DOHH2 (cell line): ENCODE results near the gene TDRKH.

ENCODE experiments used
- H3F3A ChIP-seq: fragments of 200-600 bp; sonication (generic), shearing (Covaris generic); 2 replicates; pipeline ENCODE4 v1.6.0; 2016; ENCODE audit warnings: antibody characterized with exemption, mild to moderate bottlenecking; ENCODE audit not compliant: control insufficient read depth, insufficient read depth
- H3K27ac ChIP-seq: fragments of 200-600 bp; sonication (generic); 2 replicates; pipeline ENCODE4 v1.5.1; 2014; ENCODE audit warnings: low read depth, mild to moderate bottlenecking, low read length, moderate library complexity
- H3K27me3 ChIP-seq: fragments of 200-600 bp; sonication (generic); 2 replicates; pipeline ENCODE4 v1.6.1; 2014; ENCODE audit warnings: mild to moderate bottlenecking, low read length, mixed read lengths; ENCODE audit not compliant: control insufficient read depth
- H3K36me3 ChIP-seq: fragments of 200-600 bp; sonication (generic); 2 replicates; pipeline ENCODE4 v1.6.1; 2014; ENCODE audit warnings: mild to moderate bottlenecking, low read length, moderate library complexity, mixed read lengths; ENCODE audit not compliant: control insufficient read depth
- H3K4me1 ChIP-seq: fragments of 200-600 bp; sonication (generic); 2 replicates; pipeline ENCODE4 v1.6.1; 2014; ENCODE audit warnings: mild to moderate bottlenecking, low read length, mixed read lengths; ENCODE audit not compliant: control insufficient read depth
- H3K4me2 ChIP-seq: fragments of 200-600 bp; sonication (generic); 2 replicates; pipeline ENCODE4 v1.6.0; 2014; ENCODE audit warnings: mild to moderate bottlenecking, low read length, moderate library complexity
- H3K4me3 ChIP-seq: fragments of 200-600 bp; sonication (generic); 2 replicates; pipeline ENCODE4 v1.5.1; 2014; ENCODE audit warnings: mild to moderate bottlenecking, low read length, mixed read lengths
- H3K79me2 ChIP-seq: fragments of 200-600 bp; sonication (generic); 2 replicates; pipeline ENCODE4 v1.6.1; 2014; ENCODE audit warnings: mild to moderate bottlenecking, low read length, mixed read lengths; ENCODE audit not compliant: control insufficient read depth
- H3K9me2 ChIP-seq: fragments of 200-600 bp; sonication (generic); replicated peaks from 2 replicates; pipeline ENCODE4 v1.6.1; 2014; ENCODE audit warnings: mild to moderate bottlenecking, low read length, mixed read lengths; ENCODE audit not compliant: control insufficient read depth
- H3K9me3 ChIP-seq: fragments of 200-600 bp; sonication (generic); 2 replicates; pipeline ENCODE4 v1.6.1; 2014; ENCODE audit warnings: antibody characterized with exemption, low read length, mixed read lengths; ENCODE audit not compliant: control insufficient read depth, insufficient read depth
- H4K20me1 ChIP-seq: fragments of 200-600 bp; sonication (generic); 2 replicates; pipeline ENCODE4 v1.6.0; 2014; ENCODE audit warnings: low read depth, mild to moderate bottlenecking, antibody characterized with exemption, low read length, moderate library complexity; ENCODE audit not compliant: control insufficient read depth, insufficient read depth
- CTCF ChIP-seq: fragments of 200-600 bp; sonication (generic); IDR thresholded peaks from one replicate; pipeline ENCODE4 v1.5.1; 2014; ENCODE audit warnings: antibody characterized with exemption, mild to moderate bottlenecking, low read depth, low read length; ENCODE audit not compliant: poor library complexity, severe bottlenecking
- EZH2phosphoT487 ChIP-seq: fragments of 200-600 bp; sonication (generic); IDR thresholded peaks from 2 replicates; pipeline ENCODE4 v1.6.1; 2017; ENCODE audit warnings: borderline replicate concordance, mild to moderate bottlenecking, antibody characterized with exemption, low read length, moderate library complexity, mixed read lengths

TDRKH gene

GRCh38 chr1:151799179-151800022, 9.1 kb upstream of the TDRKH start:
- Histone ChIP-seq H3K27me3 (peaks cover 20% of the 10 kb centered on the region), H3K4me1 (peaks cover 6% of the 10 kb centered on the region), H3K9me2 (no peaks in the 10 kb centered on the region), H3K4me2 (no peak overlapping the region), H3K79me2 (no peaks in the 10 kb centered on the region), H3K9me3 (no peaks in the 10 kb centered on the region), H3K27ac (no peak overlapping the region), H3K4me3 (no peak overlapping the region), H3K36me3 (no peaks in the 10 kb centered on the region), H3F3A (no peaks in the 10 kb centered on the region), H4K20me1 (no peaks in the 10 kb centered on the region)
- no peak for TF ChIP-seq CTCF
- TF ChIP-seq EZH2phosphoT487 = no peak

- H3K79me2 ChIP-seq = no peaks in the 10 kb centered on the region
- no peak overlapping the region for H3K27ac ChIP-seq
- no peaks in the 10 kb centered on the region for H3F3A ChIP-seq
- H3K27me3 ChIP-seq = peaks cover 17% of the 10 kb centered on the region
- H3K9me2 ChIP-seq = no peaks in the 10 kb centered on the region
- no peaks in the 10 kb centered on the region for H4K20me1 ChIP-seq
- H3K4me3 ChIP-seq = no peak overlapping the region
- no peaks in the 10 kb centered on the region for H3K9me3 ChIP-seq
- TF ChIP-seq EZH2phosphoT487 (no peak), CTCF (no peak)
- H3K4me1 ChIP-seq = no peaks in the 10 kb centered on the region
- no peak overlapping the region for H3K4me2 ChIP-seq
- H3K36me3 ChIP-seq = no peaks in the 10 kb centered on the region
These were observed 8.3 kb upstream of the TDRKH start for GRCh38 chr1:151798571-151798970.

GRCh38 chr1:151790940-151791651, 796 bp upstream of the TDRKH start:
- H3K4me3 ChIP-seq = peak overlapping the region; percentile 97
- H3K4me2 ChIP-seq = peak overlapping the region; percentile 92
- H3K4me1 ChIP-seq = peaks cover 19% of the 10 kb centered on the region
- H3K36me3 ChIP-seq = no peaks in the 10 kb centered on the region
- no peaks in the 10 kb centered on the region for H3K79me2 ChIP-seq
- TF ChIP-seq EZH2phosphoT487 (no peak), CTCF (no peak)
- H3K9me2 ChIP-seq = no peaks in the 10 kb centered on the region
- H3F3A ChIP-seq = 0 out of 2 replicates have a peak, but pooled peaks cover 4% of the 10 kb centered on the region
- no peaks in the 10 kb centered on the region for H4K20me1 ChIP-seq
- no peaks in the 10 kb centered on the region; the same call in 1 of the 2 replicates for H3K27me3 ChIP-seq
- no peak overlapping the region for H3K27ac ChIP-seq
- H3K9me3 ChIP-seq = no peaks in the 10 kb centered on the region
